ELF-1 (cell line): Measurements from ENCODE around the gene CDH11.

ENCODE experiments used
- DNase-seq: peaks from one replicate; pipeline ENCODE4 v3.0.0-alpha.2; 2016; ENCODE audit warnings: low read depth, low spot score

CDH11 gene

DNA sequence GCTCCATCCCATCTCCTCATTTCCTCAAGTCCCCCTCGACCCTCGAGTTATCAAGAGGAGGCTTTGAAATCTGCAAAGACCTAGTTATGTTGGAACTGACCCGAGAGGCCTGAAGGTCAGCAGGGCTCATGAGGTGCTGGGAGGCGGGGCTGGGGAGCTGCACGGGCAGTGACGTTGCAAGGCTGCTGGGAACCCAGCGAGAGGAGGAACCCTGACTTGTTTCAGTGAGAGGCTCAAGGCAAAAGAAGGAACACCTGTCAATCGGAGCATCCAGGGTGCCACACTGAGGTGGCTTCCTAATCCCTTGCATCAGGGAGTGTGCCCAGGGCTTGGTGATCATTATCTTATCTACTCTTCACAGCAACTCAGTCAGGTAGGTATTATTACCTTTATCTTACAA is 86.9 kb downstream of the CDH11 start:
- DNase-seq: peak; percentile 16

DNA sequence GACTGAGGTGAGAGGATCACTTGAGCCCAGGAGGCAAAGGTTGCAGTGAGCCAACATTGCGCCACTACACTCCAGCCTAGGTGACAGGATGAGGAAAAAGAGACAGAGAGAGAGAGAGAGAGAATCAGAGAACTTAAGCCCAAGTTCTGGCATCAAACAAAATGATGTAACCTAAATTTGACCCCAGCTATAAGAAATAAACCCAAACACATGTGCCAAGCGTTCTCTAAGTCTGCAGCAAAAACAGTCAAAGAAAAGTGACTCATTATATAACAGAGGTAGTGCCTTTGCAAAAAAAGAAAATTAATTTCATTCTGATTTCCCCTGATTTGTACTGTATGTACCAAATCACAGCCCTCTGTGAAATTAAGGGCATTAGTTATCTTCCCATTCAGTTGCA is 89.5 kb downstream of the CDH11 start:
- DNase-seq: no peak

DNA sequence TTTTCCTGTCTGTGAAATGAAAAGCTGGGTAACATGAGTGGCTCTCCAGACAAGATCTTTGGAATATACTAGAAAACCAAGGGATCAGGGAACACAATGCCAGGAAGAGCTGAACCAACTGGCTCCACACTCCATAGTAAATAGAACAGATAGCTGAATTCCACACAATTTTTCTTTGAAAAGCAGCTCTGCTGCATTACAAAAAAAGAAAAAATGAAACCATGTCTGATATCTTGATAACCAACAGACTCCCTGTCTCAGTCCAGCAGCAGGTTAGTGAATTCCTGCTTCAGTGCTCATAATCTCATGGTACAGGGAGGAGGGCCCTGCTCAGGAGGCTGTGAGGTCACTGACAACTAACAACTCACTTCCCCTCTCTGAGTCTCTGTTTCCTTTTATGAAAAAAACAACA is 97.1 kb downstream of the CDH11 start:
- DNase-seq: no peak

DNA sequence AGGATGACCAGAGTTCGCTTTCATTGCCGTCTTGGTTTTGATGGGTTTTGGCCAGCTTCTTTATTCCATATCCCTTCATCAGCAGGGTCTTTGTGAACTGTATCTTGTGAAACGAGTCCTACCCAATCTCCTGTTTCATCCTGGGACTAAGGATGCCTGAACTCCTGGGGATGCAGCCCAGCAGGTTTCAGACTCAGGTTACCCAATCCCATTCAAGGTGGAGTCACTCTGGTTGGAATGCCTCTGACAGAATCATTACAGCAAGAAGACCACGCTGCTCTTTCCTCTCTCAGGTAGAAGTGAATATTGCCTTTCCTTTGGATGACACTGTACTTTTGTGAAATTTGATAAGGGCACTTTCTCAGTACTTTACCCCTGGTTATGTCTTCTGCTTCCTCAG is 98.1 kb downstream of the CDH11 start:
- no peak for DNase-seq

DNA sequence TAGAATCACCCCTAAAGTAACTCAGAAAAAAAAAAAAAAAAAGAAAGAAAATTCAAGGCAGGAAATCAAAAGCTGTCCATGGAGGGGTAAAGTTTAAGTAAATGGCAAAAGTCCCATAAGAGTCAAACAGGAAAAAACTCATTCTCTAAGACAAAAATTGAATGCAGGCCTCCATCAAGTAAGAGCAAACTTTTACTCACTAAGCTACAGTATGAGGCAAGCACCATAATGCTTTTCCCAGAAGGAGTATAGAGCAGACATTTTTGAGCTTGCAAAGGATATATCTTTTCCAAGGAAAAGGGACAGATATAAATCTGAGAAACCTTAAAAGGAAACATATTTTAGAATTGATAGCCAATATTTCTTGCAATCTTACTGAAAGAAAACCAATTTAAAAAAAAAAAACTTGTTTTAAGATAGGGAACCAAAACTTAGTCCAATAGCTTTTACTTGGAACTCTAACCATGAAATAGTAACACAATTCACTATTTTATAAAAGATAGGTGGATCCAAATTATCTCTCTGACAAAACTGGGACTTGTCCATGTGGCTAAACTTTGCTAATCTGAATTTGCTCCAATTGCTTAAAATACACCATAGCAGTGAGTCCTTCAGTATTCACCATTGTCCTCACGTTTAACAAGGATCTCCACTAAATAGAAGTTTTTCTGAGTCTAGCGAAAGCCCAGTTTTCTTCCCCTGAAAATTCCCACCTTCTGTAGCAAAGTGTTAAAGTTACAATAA is 99.8 kb downstream of the CDH11 start:
- no peak for DNase-seq

DNA sequence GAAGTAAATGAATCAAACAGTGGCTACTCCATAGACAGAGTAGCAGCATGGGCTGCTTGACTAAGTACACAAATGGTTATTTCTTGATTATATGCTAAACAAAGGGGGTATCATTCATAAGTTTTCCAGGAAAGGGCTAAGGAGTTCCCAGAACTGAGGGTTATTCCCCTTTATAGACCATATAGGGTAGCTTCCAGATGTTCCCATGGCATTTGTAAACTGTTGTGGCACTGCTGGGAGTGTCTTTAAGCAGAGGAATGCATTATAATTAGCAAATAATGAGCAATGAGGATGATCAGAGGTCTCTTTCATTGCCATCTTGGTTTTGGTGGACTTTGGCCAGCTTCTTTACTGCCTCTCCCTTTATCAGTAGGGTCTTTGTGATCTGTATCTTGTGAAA is 105.1 kb downstream of the CDH11 start:
- DNase-seq: no peak

DNA sequence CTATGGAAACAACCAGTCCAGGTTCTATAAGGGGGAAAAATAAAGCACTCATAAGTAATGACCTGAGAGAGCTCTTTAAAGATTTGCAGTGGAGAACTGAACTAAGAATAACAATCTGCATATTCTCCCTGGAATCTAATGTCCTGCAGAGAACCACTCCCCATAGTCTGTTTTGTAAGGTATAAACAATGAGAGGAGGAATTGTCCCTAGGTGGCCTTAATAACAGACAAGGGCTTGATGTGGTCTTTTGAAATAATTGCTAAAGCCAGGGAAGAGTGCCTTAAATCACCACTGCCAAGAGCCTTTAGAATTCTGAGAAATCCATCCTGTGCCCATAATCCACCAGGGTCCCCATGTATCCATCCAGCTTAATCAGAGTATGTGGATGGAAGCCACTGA is 106.3 kb downstream of the CDH11 start:
- no peak for DNase-seq

DNA sequence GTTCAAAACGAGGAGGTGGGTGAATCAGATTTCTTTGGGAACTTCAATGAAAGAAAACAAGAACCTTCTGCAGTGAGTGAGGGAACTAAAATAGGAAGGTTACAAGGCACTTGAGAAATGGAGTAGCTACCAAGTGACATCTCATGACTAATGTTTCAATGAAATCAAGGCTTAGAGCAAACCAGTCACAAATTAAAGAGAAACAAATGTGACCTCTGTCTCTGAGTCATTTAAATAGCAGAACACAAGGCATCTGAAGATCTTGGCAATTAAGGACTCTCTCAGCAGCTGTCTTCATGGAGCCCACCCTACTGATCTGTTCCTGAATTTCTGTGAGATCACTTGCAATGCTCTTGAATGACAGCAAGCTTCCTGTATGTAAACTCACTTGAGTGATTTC is 109.5 kb downstream of the CDH11 start:
- DNase-seq: no peak

DNA sequence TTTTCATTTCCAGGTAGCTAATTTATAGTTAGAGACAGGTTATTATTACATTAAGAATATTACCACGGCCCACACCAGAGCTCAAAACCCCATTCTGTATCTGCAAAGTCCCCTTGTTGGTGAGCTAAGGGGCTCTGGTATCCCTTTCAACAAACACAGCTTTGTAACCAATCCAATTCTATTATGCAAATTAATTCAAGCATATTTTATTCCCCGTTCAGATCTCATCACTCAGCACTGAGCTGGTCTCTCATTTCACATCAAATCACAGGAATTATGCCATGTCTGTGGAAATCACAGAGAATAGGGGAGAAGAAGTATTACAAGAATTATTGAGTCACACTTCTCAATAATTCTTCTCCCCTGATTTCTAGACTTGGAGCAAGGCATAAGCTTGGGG is 111.7 kb downstream of the CDH11 start:
- no peak for DNase-seq

DNA sequence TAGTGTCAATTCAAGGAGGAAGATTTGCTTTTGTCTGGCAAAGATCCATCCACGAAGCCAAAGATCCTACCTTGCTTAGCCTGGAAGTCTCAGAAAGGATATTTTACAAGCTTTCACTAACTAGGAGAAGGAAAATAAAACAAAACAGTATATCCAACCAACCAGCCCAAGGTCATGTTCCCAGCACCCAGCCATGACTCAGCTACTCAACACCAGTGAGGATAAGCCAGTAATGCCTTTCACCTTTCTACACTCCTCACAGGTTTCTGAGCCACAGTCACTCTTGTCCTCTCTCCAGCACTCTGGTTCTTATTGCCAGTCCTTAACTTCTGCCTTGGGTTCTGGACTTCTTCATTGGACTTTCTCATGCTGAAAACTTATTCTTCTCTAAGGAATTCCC is 116.2 kb downstream of the CDH11 start:
- DNase-seq: no peak

DNA sequence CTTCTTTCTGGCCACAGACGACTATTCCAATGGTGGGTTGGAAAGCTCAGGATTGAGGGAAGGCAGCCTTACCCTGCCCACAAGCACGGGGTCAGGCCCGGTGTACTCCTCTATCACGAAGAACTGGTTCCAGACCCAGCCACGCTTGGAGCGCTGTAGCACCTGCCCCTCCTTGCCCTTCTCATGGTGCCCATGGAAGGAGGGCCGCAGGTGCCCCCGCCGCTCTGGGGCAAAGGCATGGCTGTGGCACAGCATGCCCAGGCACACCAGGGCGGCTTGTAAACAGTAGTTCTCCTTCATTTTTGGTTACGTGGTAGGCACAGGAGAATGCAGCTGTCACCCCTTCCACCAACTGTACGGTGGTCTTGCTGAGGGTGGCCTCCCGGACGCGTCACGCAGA is 117.3 kb downstream of the CDH11 start:
- DNase-seq: no peak

DNA sequence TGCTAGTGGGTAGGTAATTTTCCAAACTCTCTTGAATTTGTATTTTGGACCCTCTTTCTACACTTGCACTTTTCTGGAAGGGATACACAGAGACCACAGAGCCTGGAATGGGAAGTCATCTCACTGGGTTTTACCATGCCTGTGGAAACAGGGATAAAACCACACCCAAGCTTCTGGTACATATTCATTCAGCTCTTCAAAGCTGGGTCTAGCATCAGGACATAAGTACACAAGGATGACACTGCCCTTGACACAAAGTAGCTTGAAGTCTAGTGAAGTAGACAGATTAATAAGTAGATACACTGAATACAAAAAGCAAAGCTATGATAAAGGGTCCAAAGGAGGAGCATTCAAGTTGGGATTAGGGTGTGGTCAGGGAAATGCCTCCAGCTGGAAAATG is 118.2 kb downstream of the CDH11 start:
- DNase-seq: no peak

DNA sequence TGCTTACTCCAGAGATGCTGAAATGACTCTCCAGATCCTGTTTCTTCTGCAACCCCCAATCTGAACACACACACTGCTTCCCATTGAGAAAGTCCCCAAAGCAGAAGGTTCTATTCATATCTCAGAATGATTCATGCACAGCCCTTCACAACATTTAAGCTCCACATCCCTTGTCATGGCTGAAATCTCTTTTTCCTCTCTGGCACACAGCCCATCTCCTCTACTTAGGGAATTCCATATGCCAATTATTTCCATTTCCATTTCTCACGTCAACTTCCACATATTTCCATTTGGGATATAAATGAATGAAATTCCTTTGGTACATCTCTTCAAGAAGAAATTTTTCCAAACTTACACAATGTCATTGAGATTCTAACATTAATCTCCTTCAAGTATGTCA is 119.6 kb downstream of the CDH11 start:
- DNase-seq: no peak

DNA sequence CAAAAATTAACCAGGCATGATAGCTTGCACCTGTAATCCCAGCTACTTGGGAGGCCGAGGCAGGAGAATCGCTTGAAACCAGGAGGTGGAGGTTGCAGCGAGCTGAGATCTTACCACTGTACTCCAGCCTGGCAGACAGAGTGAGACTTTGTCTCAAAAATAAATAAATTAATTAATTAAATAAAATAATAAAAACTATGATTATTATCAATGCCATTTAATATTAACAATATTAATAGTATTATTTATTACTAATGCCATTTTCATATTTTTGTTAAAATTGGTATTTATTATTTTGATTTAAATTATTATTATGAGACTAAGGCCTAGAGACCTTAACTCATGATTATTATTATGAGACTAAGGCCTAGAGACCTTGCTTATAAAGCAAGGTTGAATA is 121.2 kb downstream of the CDH11 start:
- no peak for DNase-seq

DNA sequence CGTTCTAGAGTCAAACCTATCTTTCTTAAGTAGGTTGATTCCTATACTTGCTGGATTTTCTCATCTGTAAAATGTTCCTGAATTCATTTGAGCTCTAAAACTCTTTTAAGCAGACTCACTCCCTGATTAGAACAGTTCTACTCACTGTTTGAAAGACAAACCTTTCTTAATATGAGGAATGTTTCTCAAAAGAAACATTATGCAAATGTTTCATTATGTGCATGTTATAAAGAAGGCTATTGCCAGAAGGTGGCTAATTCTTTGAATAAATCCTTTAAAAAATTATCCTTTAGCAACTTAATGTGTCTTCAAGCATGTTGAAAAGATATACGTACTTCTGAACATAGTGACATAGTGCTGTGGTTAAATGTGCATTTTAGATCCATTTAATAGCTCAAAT is 124.1 kb downstream of the CDH11 start:
- DNase-seq: no peak

DNA sequence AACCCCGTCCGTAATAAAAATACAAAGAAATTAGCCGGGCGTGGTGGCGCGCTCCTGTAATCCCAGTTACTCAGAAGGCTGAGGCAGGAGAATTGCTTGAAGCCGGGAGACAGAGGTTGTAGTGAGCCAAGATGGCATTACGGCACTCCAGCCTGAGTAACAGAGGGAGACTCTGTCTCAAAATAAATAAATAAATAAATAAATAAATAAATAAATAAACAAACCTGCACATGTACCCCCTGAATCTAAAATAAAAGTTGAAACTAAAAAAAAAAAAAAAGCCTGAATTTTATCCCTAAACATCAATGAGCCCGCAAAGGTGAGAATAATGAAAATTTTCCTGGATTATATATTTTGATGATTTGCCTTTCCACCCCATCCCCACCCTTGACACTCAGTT is 124.7 kb downstream of the CDH11 start:
- DNase-seq: no peak

DNA sequence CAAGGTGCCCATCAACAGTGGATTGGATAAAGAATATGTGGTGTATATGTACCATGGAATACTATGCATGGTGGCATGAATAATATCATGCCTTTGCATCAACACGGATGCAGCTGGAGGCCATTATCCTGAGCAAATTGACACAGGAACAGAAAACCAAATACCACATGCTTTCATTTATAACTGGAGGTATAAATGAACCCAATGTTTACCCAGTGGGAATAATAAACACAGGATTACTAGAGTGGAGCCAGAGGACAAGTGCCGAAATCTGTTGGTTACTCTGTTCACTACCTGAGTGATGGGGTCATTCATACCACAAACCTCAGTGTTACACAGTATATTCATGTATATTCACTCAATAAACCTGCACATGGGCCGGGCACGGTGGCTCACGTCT is 125.2 kb downstream of the CDH11 start:
- no peak for DNase-seq

DNA sequence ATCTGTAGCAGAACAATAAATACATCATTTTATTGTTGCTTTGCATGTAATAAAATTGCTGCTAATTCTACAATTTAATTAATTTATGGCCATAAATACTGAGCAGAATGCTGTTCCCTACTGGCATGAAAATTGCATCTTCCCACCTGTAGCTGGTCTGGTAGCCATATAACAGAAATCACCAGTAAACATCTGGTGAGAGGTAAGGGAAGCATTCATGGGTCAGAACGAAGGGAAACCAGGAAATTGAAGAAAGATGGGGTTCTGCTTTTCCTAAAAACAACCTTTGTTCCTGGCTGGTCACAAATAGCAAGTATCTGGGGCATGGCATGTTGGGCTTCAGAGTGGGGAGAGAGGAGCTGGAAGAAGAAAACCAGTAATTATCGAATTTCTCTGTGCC is 128.4 kb downstream of the CDH11 start:
- no peak for DNase-seq

DNA sequence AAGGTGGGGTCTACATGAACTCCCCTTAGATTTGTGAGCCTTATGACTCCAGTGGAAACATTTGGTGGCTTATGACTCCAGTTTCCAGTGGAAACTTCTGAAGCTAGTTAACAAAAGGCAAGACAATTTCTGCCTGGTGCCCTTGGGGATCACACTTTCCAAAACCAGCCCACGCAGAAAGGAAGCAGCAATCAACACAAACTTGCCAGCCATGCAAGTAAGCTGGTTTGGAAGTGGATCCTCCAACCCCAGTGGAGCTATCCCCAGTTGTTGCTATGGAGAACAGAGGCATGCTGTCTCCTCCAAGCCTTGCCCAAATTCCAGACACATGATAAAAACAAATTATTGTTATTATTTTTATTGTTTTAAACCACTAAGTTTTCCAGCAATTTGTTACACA is 130.9 kb downstream of the CDH11 start:
- DNase-seq: no peak

DNA sequence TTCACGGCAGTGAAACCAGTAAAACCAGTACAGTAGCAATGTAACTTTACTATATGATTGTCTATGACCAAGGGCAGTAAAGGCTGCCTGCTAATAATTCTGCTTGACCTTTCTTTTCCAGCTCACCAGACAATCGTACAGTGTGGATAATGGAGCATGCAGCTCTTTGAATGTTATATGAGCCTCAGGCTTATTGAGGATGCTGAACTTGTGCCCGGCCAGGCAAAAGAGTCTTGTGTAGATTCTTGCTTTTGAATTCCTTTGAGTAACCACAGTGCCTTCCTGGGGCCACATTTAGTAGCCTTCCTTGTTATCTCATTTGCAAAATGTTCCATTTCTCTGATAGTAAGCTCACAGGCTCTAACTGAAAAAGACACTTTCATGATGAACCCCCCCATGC is 131.8 kb downstream of the CDH11 start:
- no peak for DNase-seq

DNA sequence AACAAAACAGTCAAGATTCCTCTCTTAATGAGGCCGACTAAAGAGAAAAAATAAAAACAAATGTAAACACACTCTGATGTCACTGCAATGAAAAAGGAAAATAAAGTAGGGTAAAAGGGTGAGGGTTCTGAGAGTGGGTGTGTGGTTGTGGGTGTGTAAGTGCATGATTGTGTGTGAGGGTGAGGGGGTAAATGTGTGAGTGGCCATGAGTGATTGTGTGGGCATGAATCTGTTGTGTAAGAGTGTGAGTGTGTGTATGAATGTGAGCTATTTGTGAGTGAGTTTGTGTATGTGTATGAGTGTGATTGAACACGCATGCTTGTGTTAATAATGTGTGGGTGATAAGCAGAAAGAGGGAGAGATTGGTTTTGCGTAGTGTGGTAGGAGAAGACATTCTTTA is 132.8 kb downstream of the CDH11 start:
- DNase-seq: no peak

DNA sequence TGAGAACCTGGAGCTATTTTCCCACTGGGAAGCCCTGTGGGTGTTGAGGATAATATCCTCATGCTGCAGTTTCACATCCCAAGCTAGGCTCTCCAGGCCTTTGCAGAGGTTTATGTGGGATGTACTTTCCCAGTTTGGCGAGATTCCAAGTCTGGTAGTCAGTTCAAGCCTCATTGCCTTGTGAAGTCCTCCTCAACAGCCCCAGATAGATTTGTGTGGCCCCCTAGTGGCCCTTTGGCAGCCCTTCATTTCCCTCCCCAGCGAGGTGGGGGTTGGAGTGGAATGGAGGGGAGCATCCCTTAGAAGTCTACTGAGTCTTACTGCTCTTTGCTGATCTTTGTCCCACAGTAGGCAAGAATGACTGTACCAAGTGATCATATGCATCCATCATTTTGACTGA is 137.9 kb downstream of the CDH11 start:
- peak; percentile 77 for DNase-seq

DNA sequence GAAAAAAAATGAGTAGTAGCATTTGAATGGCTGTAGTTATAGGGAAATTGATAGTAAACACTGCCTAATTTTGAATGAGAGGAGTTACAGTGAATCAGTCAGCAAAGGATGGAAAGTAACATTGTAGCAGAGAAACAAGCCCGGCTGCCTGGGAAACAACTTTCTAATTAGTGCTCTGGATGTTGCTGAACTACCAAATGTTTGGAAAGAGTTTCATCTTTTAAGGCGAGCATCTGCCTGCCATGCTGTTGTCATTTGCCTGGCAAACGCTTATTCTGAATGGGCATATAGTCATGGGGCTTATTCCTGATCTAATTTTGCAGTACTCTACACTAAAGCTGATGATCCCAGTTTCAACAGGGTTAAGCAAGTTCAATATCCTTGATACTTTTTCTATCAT is 138.6 kb downstream of the CDH11 start:
- DNase-seq: no peak

DNA sequence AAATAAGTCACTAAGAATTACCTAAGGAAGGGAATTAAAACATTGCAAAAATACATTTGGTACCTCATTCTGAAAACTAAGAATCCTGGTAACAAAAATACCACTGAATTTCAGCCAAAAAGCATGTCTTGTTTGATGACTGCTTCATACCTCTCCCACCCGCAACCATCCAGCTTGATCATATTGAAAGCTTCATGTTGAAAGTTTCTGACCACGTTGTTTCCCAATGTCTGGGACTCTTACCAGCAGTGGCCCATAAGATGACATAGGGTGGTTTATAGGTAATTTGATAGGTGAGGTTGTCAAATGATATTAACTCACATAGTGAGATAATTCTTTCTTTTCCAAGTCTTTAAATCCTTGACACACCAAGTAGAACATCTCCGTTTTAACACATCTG is 139.3 kb downstream of the CDH11 start:
- DNase-seq: no peak
